Activated T-cell treated with anti-CD3 and anti-CD28 coated beads, Interleukin-2, amount 50 U/mL, for 4 hours (primary cell): Measurements from ENCODE around the gene SELP. TPM values are rescaled to one million over a fixed set of nuclear protein-coding genes. Genes with fewer than 3 reads are reported as not detected.
"Not testable (repeated sequence)": the region's sequence is repeated elsewhere in the genome, so short reads cannot be mapped to it uniquely, and the experiment has no call there.

Experiments
- ATAC-seq, 2 donors: fragments of 200-7000 bp; cut with Tn5 transposase; one replicate each; pipeline ENCODE4 v1.10.0; 2021
- DNase-seq: peaks from one replicate; pipeline ENCODE4 v3.0.0-alpha.2; 2020
- H3K27me3 Mint-ChIP-seq: one replicate; pipeline ENCODE4 v1.8.0; 2021; ENCODE audit warnings: low read depth, mixed read lengths
- H3K36me3 Mint-ChIP-seq: one replicate; pipeline ENCODE4 v1.8.0; 2022; ENCODE audit warnings: mixed read lengths; ENCODE audit not compliant: insufficient read depth
- H3K4me1 Mint-ChIP-seq: one replicate; pipeline ENCODE4 v1.8.0; 2021; ENCODE audit warnings: low read depth, mixed read lengths
- H3K4me3 Mint-ChIP-seq: one replicate; pipeline ENCODE4 v1.8.0; 2021; ENCODE audit warnings: mild to moderate bottlenecking, moderate library complexity, mixed read lengths
- H3K9me3 Mint-ChIP-seq: one replicate; pipeline ENCODE4 v1.8.0; 2021; ENCODE audit warnings: mixed read lengths
- total RNA-seq, 3 donors: library from RNA; stranded (reverse); gene quantifications; one replicate each; pipeline ENCODE4 v1.2.1, GENCODE V29; 2021

SELP gene
- under 1 TPM; 0.35 to 0.48 (median 0.40) TPM for total RNA-seq

- H3K36me3 Mint-ChIP-seq: peaks cover 4% of the 10 kb centered on the region
- DNase-seq (no peak), ATAC-seq (no peak)
- peaks cover 13% of the 10 kb centered on the region for H3K9me3 Mint-ChIP-seq
- H3K4me3 Mint-ChIP-seq: no peak within 1 kb of the TSS
- H3K4me1 Mint-ChIP-seq: peaks cover 53% of the 10 kb centered on the region
- no peaks in the 10 kb centered on the region for H3K27me3 Mint-ChIP-seq
Measured at GRCh38 chr1:169630006-169630405, at the start of gene SELP. SELP (minus strand) TSS chr1:169630124; CDS start chr1:169630074, 50 bp downstream.

- Mint-ChIP-seq H3K4me3 (peak overlapping the region; percentile 47), H3K36me3 (no peaks in the 10 kb centered on the region), H3K27me3 (no peaks in the 10 kb centered on the region), H3K9me3 (no peaks in the 10 kb centered on the region), H3K4me1 (peaks cover 65% of the 10 kb centered on the region)
- DNase-seq: no peak
- ATAC-seq: no peak
Measured at GRCh38 chr1:169679692-169680091, 49.8 kb upstream of the SELP start.

GRCh38 chr1:169676001-169676400, 46.1 kb upstream of the SELP start:
- Mint-ChIP-seq H3K9me3 (peaks cover 8% of the 10 kb centered on the region), H3K36me3 (no peaks in the 10 kb centered on the region), H3K4me3 (no peak overlapping the region), H3K4me1 (peaks cover 60% of the 10 kb centered on the region), H3K27me3 (no peaks in the 10 kb centered on the region)
- ATAC-seq (no peak), DNase-seq (no peak)

- Mint-ChIP-seq H3K36me3 (no peaks in the 10 kb centered on the region), H3K27me3 (no peaks in the 10 kb centered on the region), H3K9me3 (peaks cover 8% of the 10 kb centered on the region), H3K4me3 (no peak overlapping the region), H3K4me1 (peaks cover 57% of the 10 kb centered on the region)
- DNase-seq (no peak), ATAC-seq (no peak)
Measured at GRCh38 chr1:169670836-169671235, 40.9 kb upstream of the SELP start.

- H3K27me3 Mint-ChIP-seq, H3K4me3 Mint-ChIP-seq, DNase-seq, H3K9me3 Mint-ChIP-seq, H3K36me3 Mint-ChIP-seq, ATAC-seq: not testable (repeated sequence)
- H3K4me1 Mint-ChIP-seq: peaks cover 52% of the 10 kb centered on the region
Measured at GRCh38 chr1:169670244-169670643, 40.3 kb upstream of the SELP start.

GRCh38 chr1:169667699-169668596, 38.0 kb upstream of the SELP start:
- peaks cover 56% of the 10 kb centered on the region for H3K4me1 Mint-ChIP-seq
- peak; percentile 46 to 53 for ATAC-seq

GRCh38 chr1:169667227-169667639, 37.3 kb upstream of the SELP start:
- H3K9me3 Mint-ChIP-seq, H3K36me3 Mint-ChIP-seq, DNase-seq, H3K27me3 Mint-ChIP-seq: not testable (repeated sequence)
- H3K4me1 Mint-ChIP-seq: peaks cover 55% of the 10 kb centered on the region
- ATAC-seq: peak; percentile 90 to 93
- H3K4me3 Mint-ChIP-seq: peak overlapping the region; percentile 55

More at GRCh38 chr1:169667699-169668596, 38.0 kb upstream of the SELP start:
- not testable (repeated sequence) for DNase-seq, H3K27me3 Mint-ChIP-seq, H3K9me3 Mint-ChIP-seq, H3K36me3 Mint-ChIP-seq
- H3K4me3 Mint-ChIP-seq: peak overlapping the region; percentile 55

GRCh38 chr1:169662680-169663079, 32.8 kb upstream of the SELP start:
- H3K9me3 Mint-ChIP-seq, H3K27me3 Mint-ChIP-seq, DNase-seq, ATAC-seq, H3K36me3 Mint-ChIP-seq: not testable (repeated sequence)
- Mint-ChIP-seq H3K4me1 (peaks cover 58% of the 10 kb centered on the region), H3K4me3 (peak overlapping the region; percentile 65)

GRCh38 chr1:169661066-169661465, 31.1 kb upstream of the SELP start:
- H3K4me3 Mint-ChIP-seq, H3K27me3 Mint-ChIP-seq, H3K9me3 Mint-ChIP-seq, ATAC-seq, H3K36me3 Mint-ChIP-seq, DNase-seq: not testable (repeated sequence)
- H3K4me1 Mint-ChIP-seq: peaks cover 60% of the 10 kb centered on the region

GRCh38 chr1:169658777-169659176, 28.9 kb upstream of the SELP start:
- DNase-seq, H3K36me3 Mint-ChIP-seq: not testable (repeated sequence)
- H3K4me1 Mint-ChIP-seq: peaks cover 79% of the 10 kb centered on the region

GRCh38 chr1:169653873-169654272, 23.9 kb upstream of the SELP start:
- ATAC-seq: no peak
- DNase-seq: no peak
- Mint-ChIP-seq H3K9me3 (peaks cover 12% of the 10 kb centered on the region), H3K27me3 (no peaks in the 10 kb centered on the region), H3K4me1 (peaks cover 69% of the 10 kb centered on the region), H3K4me3 (no peak overlapping the region), H3K36me3 (peaks cover 4% of the 10 kb centered on the region)

More at GRCh38 chr1:169658777-169659176, 28.9 kb upstream of the SELP start:
- not testable (repeated sequence) for H3K27me3 Mint-ChIP-seq, H3K4me3 Mint-ChIP-seq, ATAC-seq
- peaks cover 16% of the 10 kb centered on the region for H3K9me3 Mint-ChIP-seq

GRCh38 chr1:169651035-169651434, 21.1 kb upstream of the SELP start:
- peaks cover 2% of the 10 kb centered on the region for H3K36me3 Mint-ChIP-seq
- no peak overlapping the region for H3K4me3 Mint-ChIP-seq
- H3K27me3 Mint-ChIP-seq: no peaks in the 10 kb centered on the region
- H3K9me3 Mint-ChIP-seq: peaks cover 19% of the 10 kb centered on the region
- DNase-seq (no peak), ATAC-seq (no peak)
- peaks cover 58% of the 10 kb centered on the region for H3K4me1 Mint-ChIP-seq

GRCh38 chr1:169650551-169650950, 20.6 kb upstream of the SELP start:
- no peaks in the 10 kb centered on the region for H3K27me3 Mint-ChIP-seq
- H3K4me3 Mint-ChIP-seq: no peak overlapping the region
- ATAC-seq (no peak), DNase-seq (no peak)
- peaks cover 2% of the 10 kb centered on the region for H3K36me3 Mint-ChIP-seq
- H3K9me3 Mint-ChIP-seq: peaks cover 19% of the 10 kb centered on the region
- peaks cover 53% of the 10 kb centered on the region for H3K4me1 Mint-ChIP-seq

- ATAC-seq: peak in 1 of 2 donors; percentile 32
- DNase-seq: no peak
- H3K9me3 Mint-ChIP-seq: peaks cover 7% of the 10 kb centered on the region
- peaks cover 45% of the 10 kb centered on the region for H3K4me1 Mint-ChIP-seq
- H3K4me3 Mint-ChIP-seq: peak overlapping the region; percentile 60
- no peaks in the 10 kb centered on the region for H3K36me3 Mint-ChIP-seq
- H3K27me3 Mint-ChIP-seq: no peaks in the 10 kb centered on the region
Measured at GRCh38 chr1:169648709-169649108, 18.8 kb upstream of the SELP start.

- Mint-ChIP-seq H3K4me1 (peaks cover 44% of the 10 kb centered on the region), H3K27me3 (no peaks in the 10 kb centered on the region), H3K4me3 (peak overlapping the region; percentile 60), H3K9me3 (peaks cover 7% of the 10 kb centered on the region), H3K36me3 (no peaks in the 10 kb centered on the region)
- no peak for DNase-seq
- ATAC-seq: no peak
Measured at GRCh38 chr1:169648187-169648586, 18.3 kb upstream of the SELP start.
